HEK293T (cell line): Measurements from ENCODE around the gene SGIP1.

Experiments used
- ARNT ChIP-seq: fragments of 450-650 bp; IDR thresholded peaks from 2 replicates; pipeline ENCODE4 v1.6.1; 2017; ENCODE audit warnings: mild to moderate bottlenecking
- BHLHE40 ChIP-seq: fragments of 450-650 bp; IDR thresholded peaks from 2 replicates; pipeline ENCODE4 v1.6.1; 2016; ENCODE audit warnings: mild to moderate bottlenecking, moderate library complexity, borderline replicate concordance
- ELF4 ChIP-seq: fragments of 450-650 bp; IDR thresholded peaks from 2 replicates; pipeline ENCODE4 v1.6.1; 2017; ENCODE audit warnings: antibody characterized with exemption
- FOXA1 ChIP-seq: fragments of 450-650 bp; IDR thresholded peaks from 2 replicates; pipeline ENCODE4 v1.6.1; 2016; ENCODE audit warnings: mild to moderate bottlenecking
- FOXK2 ChIP-seq: fragments of 450-650 bp; IDR thresholded peaks from 2 replicates; pipeline ENCODE4 v1.6.1; 2016; ENCODE audit warnings: mild to moderate bottlenecking
- FOXM1 ChIP-seq: fragments of 450-650 bp; IDR thresholded peaks from 2 replicates; pipeline ENCODE4 v1.6.1; 2017; ENCODE audit warnings: mild to moderate bottlenecking, borderline replicate concordance
- HDGF ChIP-seq: fragments of 450-650 bp; IDR thresholded peaks from 2 replicates; pipeline ENCODE4 v1.6.1; 2017; ENCODE audit warnings: antibody characterized with exemption, borderline replicate concordance
- NFRKB ChIP-seq: fragments of 450-650 bp; IDR thresholded peaks from 2 replicates; pipeline ENCODE4 v1.6.1; 2016; ENCODE audit warnings: mild to moderate bottlenecking, moderate library complexity
- SP1 ChIP-seq: fragments of 450-650 bp; IDR thresholded peaks from 2 replicates; pipeline ENCODE4 v1.6.1; 2017
- ZNF384 ChIP-seq: fragments of 450-650 bp; IDR thresholded peaks from 2 replicates; pipeline ENCODE4 v1.6.1; 2016

DNA sequence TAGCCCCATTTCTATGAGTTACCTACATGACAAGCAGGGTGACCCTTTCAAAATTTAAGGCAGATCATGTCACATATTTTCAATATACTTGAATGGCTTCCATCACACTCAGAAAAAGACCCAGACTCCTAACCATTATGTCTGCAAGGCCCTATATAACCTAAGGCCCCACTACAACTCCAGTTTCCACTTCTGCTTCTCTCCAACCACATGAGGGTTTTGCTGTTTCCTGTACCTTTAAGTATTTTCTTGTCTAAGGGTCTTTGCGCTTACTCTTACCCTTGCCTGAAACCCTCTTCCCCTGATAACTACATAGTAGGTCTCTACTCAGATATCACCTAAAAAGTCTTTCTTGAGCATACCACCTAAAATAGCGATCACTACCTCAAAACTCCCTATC lies 46.1 kb downstream of the SGIP1 start:
- TF ChIP-seq SP1: no peak
- TF ChIP-seq ELF4: no peak
- TF ChIP-seq HDGF: no peak
- TF ChIP-seq ARNT: no peak
- TF ChIP-seq FOXM1: no peak
- no peak for TF ChIP-seq FOXA1
- no peak for TF ChIP-seq BHLHE40
- TF ChIP-seq FOXK2: no peak
- TF ChIP-seq NFRKB: no peak
- TF ChIP-seq ZNF384: no peak
